HG02852 (cell line): Measurements from ENCODE around the gene TBC1D28.
"Not testable (repeated sequence)": the region's sequence is repeated elsewhere in the genome, so short reads cannot be mapped to it uniquely, and the experiment has no call there.

Experiments used
- ATAC-seq: cut with Tn5 transposase; IDR thresholded peaks from one replicate; pipeline ENCODE4 v1.9.1; 2021; ENCODE audit warnings: mild to moderate bottlenecking, moderate library complexity; ENCODE audit not compliant: unreplicated experiment

TBC1D28 gene

GRCh38 chr17:18644291-18644690 is at the start of gene TBC1D28:
TBC1D28 (minus strand) TSS chr17:18644391; CDS start chr17:18641352, 3,039 bp downstream.
- not testable (repeated sequence) for ATAC-seq

- ATAC-seq: not testable (repeated sequence)
Observed at GRCh38 chr17:18682668-18683067, 38.5 kb upstream of the TBC1D28 start.

- peak; percentile 91 for ATAC-seq
Observed at GRCh38 chr17:18681767-18682571, 37.8 kb upstream of the TBC1D28 start, which contains the start of gene FOXO3B. FOXO3B (minus strand) TSS chr17:18682314; CDS start chr17:18681651, 663 bp downstream.

- not testable (repeated sequence) for ATAC-seq
Observed at GRCh38 chr17:18677381-18677780, 33.2 kb upstream of the TBC1D28 start.

GRCh38 chr17:18676928-18677327 is 32.7 kb upstream of the TBC1D28 start:
- ATAC-seq: not testable (repeated sequence)

- ATAC-seq: not testable (repeated sequence)
Observed at GRCh38 chr17:18672395-18673227, 28.4 kb upstream of the TBC1D28 start.

- ATAC-seq: not testable (repeated sequence)
Observed at GRCh38 chr17:18668625-18669024, 24.4 kb upstream of the TBC1D28 start.

- not testable (repeated sequence) for ATAC-seq
Observed at GRCh38 chr17:18667535-18667934, 23.3 kb upstream of the TBC1D28 start.

GRCh38 chr17:18666326-18666725 is 22.1 kb upstream of the TBC1D28 start:
- not testable (repeated sequence) for ATAC-seq

- not testable (repeated sequence) for ATAC-seq
Observed at GRCh38 chr17:18661924-18662624, 17.9 kb upstream of the TBC1D28 start.

- not testable (repeated sequence) for ATAC-seq
Observed at GRCh38 chr17:18650094-18650493, 5.9 kb upstream of the TBC1D28 start.

- not testable (repeated sequence) for ATAC-seq
Observed at GRCh38 chr17:18643124-18643523, 1.1 kb downstream of the TBC1D28 start.

- not testable (repeated sequence) for ATAC-seq
Observed at GRCh38 chr17:18638357-18638756, 5.8 kb downstream of the TBC1D28 start.

GRCh38 chr17:18636237-18636636 is 8.0 kb downstream of the TBC1D28 start:
- ATAC-seq: not testable (repeated sequence)

GRCh38 chr17:18635773-18636172 is 8.4 kb downstream of the TBC1D28 start:
- ATAC-seq: not testable (repeated sequence)

GRCh38 chr17:18634550-18635263 is 9.5 kb downstream of the TBC1D28 start:
- ATAC-seq: not testable (repeated sequence)

GRCh38 chr17:18626152-18626870 is 17.9 kb downstream of the TBC1D28 start:
- ATAC-seq: no peak

GRCh38 chr17:18625509-18626104 is 18.6 kb downstream of the TBC1D28 start:
- peak; percentile 74 for ATAC-seq

- not testable (repeated sequence) for ATAC-seq
Observed at GRCh38 chr17:18624862-18625501, 19.2 kb downstream of the TBC1D28 start.
